HEK293T (cell line): ENCODE data around the gene INPP4A.

Source experiments
- CTBP1 ChIP-seq: fragments of 450-650 bp; IDR thresholded peaks from 2 replicates; pipeline ENCODE4 v1.6.1; 2016; ENCODE audit warnings: borderline replicate concordance
- ELF4 ChIP-seq: fragments of 450-650 bp; IDR thresholded peaks from 2 replicates; pipeline ENCODE4 v1.6.1; 2017; ENCODE audit warnings: antibody characterized with exemption
- FOXK2 ChIP-seq: fragments of 450-650 bp; IDR thresholded peaks from 2 replicates; pipeline ENCODE4 v1.6.1; 2016; ENCODE audit warnings: mild to moderate bottlenecking
- HDGF ChIP-seq: fragments of 450-650 bp; IDR thresholded peaks from 2 replicates; pipeline ENCODE4 v1.6.1; 2017; ENCODE audit warnings: antibody characterized with exemption, borderline replicate concordance
- L3MBTL2 ChIP-seq: fragments of 450-650 bp; conservative IDR thresholded peaks from 2 replicates; pipeline ENCODE4 v1.6.1; 2016; ENCODE audit warnings: mild to moderate bottlenecking
- NFRKB ChIP-seq: fragments of 450-650 bp; IDR thresholded peaks from 2 replicates; pipeline ENCODE4 v1.6.1; 2016; ENCODE audit warnings: mild to moderate bottlenecking, moderate library complexity
- SP1 ChIP-seq: fragments of 450-650 bp; IDR thresholded peaks from 2 replicates; pipeline ENCODE4 v1.6.1; 2017
- SUZ12 ChIP-seq: fragments of 450-650 bp; IDR thresholded peaks from 2 replicates; pipeline ENCODE4 v1.6.1; 2016; ENCODE audit warnings: mild to moderate bottlenecking
- TARDBP ChIP-seq: fragments of 450-650 bp; IDR thresholded peaks from 2 replicates; pipeline ENCODE4 v1.6.1; 2016
- ZNF384 ChIP-seq: fragments of 450-650 bp; IDR thresholded peaks from 2 replicates; pipeline ENCODE4 v1.6.1; 2016

DNA sequence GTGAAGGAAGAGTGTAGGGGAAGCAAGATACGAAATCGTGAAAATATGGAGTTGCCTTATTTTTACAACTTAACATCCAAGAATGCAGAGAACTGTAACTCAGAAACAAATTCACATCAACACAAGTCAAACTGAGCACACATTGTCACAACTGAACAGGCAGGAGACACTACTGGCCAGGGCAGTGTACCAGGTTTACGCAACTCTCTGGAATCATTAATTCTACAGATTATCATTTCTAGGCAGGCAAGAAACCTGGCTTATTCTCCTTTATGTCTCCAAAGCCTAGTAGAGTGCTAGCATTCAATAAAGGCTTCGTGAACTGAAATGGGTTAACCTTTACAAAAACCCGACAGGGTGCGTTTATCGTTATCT lies 163.1 kb downstream of the INPP4A start:
- TF ChIP-seq ZNF384 (no peak), TARDBP (no peak), SUZ12 (no peak), ELF4 (no peak), FOXK2 (no peak), L3MBTL2 (no peak), NFRKB (no peak), CTBP1 (no peak), HDGF (no peak), SP1 (no peak)
